ENCODE measurements around the gene FLYWCH2. TPM values are rescaled to one million over a fixed set of nuclear protein-coding genes. Genes with fewer than 3 reads are reported as not detected.

The FLYWCH2 gene
- total and polyA plus RNA-seq, 7 donors = 14.1 to 39.4 (median 15.7) TPM

- intact Hi-C loops (cut with DNase I) = loop anchor here in 1 of 2 donors (10.0 kb wide), 2 partner anchors 143 to 193 kb away; partner anchors contain the start of gene PRSS27
- Histone ChIP-seq H3K4me3 (peak overlapping the region; percentile 84), H3K27me3 (ENCODE audit: insufficient read depth in 3 of 3, low read length in 2 of 3) (no peaks in the 10 kb centered on the region), H3K27ac (peak overlapping the region; percentile 95), H3K36me3 (ENCODE audit: insufficient read depth in 1 of 2, low read depth in 1 of 2) (no peaks in the 10 kb centered on the region), H3K4me1 (peaks cover 6% of the 10 kb centered on the region), H3K9me3 (no peaks in the 10 kb centered on the region)
- TF ChIP-seq CTCF (IDR thresholded peaks at IDR 0.05) = peak; percentile 98
- ATAC-seq (peak; percentile 97 to 98 (median 98)), DNase-seq (peak; percentile 96 to 97)
- WGBS, 3 donors = 0% methylated on average over 45 of the region's 45 CpGs
Observed at GRCh38 chr16:2867987-2868789, 14.8 kb upstream of the FLYWCH2 start.

- Histone ChIP-seq H3K4me1 (peaks cover 24% of the 10 kb centered on the region), H3K36me3 (ENCODE audit: insufficient read depth in 1 of 2, low read depth in 1 of 2) (no peaks in the 10 kb centered on the region), H3K27ac (no peak overlapping the region), H3K27me3 (ENCODE audit: insufficient read depth in 3 of 3, low read length in 2 of 3) (no peaks in the 10 kb centered on the region), H3K9me3 (no peaks in the 10 kb centered on the region), H3K4me3 (no peak overlapping the region)
- intact Hi-C loops (cut with DNase I) = no loop called here
- no peak for TF ChIP-seq CTCF (IDR thresholded peaks at IDR 0.05)
- peak in 1 of 2 donors; percentile 29 for DNase-seq
- ATAC-seq = no peak
- 73 to 75% (median 75%) methylated on average over 6 of the region's 6 CpGs for WGBS, 3 donors
Observed at GRCh38 chr16:2871926-2872325, 11.1 kb upstream of the FLYWCH2 start.

GRCh38 chr16:2874032-2874911 is 8.7 kb upstream of the FLYWCH2 start:
- 36 to 46% (median 37%) methylated on average over 21 of the region's 21 CpGs for WGBS, 3 donors
- Histone ChIP-seq H3K36me3 (ENCODE audit: insufficient read depth in 1 of 2, low read depth in 1 of 2) (no peaks in the 10 kb centered on the region), H3K9me3 (no peaks in the 10 kb centered on the region), H3K27me3 (ENCODE audit: insufficient read depth in 3 of 3, low read length in 2 of 3) (no peaks in the 10 kb centered on the region), H3K4me3 (peak overlapping the region; percentile 22), H3K27ac (peak overlapping the region; percentile 55), H3K4me1 (peaks cover 24% of the 10 kb centered on the region)
- ATAC-seq (peak in 3 of 4 donors; percentile 6 to 32 (median 27)), DNase-seq (peak in 1 of 2 donors; percentile 39)
- intact Hi-C loops (cut with DNase I) = loop anchor here in 1 of 2 donors (2.0 kb wide), 1 partner anchor 45 kb away; no protein-coding TSS in a partner anchor
- TF ChIP-seq CTCF (IDR thresholded peaks at IDR 0.05) = no peak

GRCh38 chr16:2874912-2875362 is 8.1 kb upstream of the FLYWCH2 start:
- 6 to 9% (median 8%) methylated on average over 25 of the region's 25 CpGs for WGBS, 3 donors
- intact Hi-C loops (cut with DNase I) = loop anchor here (2.0 to 5.0 kb wide), 2 partner anchors 42 to 44 kb away; no protein-coding TSS in a partner anchor

More at GRCh38 chr16:2874912-2875362, 8.1 kb upstream of the FLYWCH2 start:
- no peak overlapping the region for H3K27ac ChIP-seq
- peak overlapping the region; percentile 22 for H3K4me3 ChIP-seq
- TF ChIP-seq CTCF (IDR thresholded peaks at IDR 0.05) = peak; percentile 93
- H3K36me3 ChIP-seq (ENCODE audit: insufficient read depth in 1 of 2, low read depth in 1 of 2) = no peaks in the 10 kb centered on the region
- H3K9me3 ChIP-seq = no peaks in the 10 kb centered on the region
- ATAC-seq (peak; percentile 97 to 98 (median 98)), DNase-seq (peak; percentile 78 to 90)
- H3K4me1 ChIP-seq = peaks cover 24% of the 10 kb centered on the region
- H3K27me3 ChIP-seq (ENCODE audit: insufficient read depth in 3 of 3, low read length in 2 of 3) = no peaks in the 10 kb centered on the region
